GM21737 (cell line): ENCODE data around the gene GTF2H1.
A peak's percentile ranks its signal among the peaks of the same experiment; 100 is the strongest.

Source experiments
- ATAC-seq: cut with Tn5 transposase; IDR thresholded peaks from one replicate; pipeline ENCODE4 v1.9.1; 2021; ENCODE audit warnings: mild to moderate bottlenecking, moderate library complexity; ENCODE audit not compliant: unreplicated experiment

GTF2H1 gene

GRCh38 chr11:18321969-18322711, at the start of gene GTF2H1, which contains the start of gene HPS5:
Gene GTF2H1, plus strand, starts transcription at chr11:18322567. Its CDS starts 10,508 bp downstream, at chr11:18333075.
Gene HPS5, minus strand, starts transcription at chr11:18322140. Its CDS starts 4,282 bp downstream, at chr11:18317858.
- ATAC-seq = peak; percentile 80

DNA sequence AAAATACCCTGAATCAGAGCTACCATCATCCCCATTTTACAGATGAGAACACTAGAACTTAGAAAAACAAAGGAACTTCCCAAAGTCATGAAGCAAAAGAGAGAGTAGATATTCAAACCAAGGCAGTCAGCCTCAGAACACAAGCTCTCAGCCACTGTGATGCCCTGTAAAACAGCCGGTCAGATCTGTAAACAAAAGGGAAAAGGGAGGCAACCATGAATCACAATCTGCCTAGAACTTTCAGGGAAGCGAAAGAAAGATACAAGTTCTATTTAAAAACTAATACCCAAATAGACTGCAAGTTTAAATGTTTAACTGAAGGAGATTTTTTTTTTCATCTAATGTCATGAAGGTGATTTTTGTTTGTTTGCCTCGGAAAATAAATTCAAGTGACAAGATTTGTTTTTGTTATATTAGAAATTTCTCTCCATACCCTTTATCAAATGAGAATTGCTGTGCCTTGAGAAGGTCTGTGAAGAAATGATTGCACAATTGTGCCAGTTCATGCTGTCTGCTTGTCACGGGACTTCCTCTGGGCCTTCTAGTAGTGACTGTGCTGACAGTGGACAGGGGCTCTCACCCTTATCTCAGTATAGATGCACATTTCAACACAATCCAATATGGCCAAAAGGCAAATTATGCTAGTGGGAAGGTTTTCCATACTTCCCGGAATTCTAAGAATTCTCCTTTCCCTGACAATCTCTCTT, 44.6 kb upstream of the GTF2H1 start:
- no peak for ATAC-seq

GRCh38 chr11:18280438-18281045, 41.8 kb upstream of the GTF2H1 start:
- peak; percentile 80 for ATAC-seq

DNA sequence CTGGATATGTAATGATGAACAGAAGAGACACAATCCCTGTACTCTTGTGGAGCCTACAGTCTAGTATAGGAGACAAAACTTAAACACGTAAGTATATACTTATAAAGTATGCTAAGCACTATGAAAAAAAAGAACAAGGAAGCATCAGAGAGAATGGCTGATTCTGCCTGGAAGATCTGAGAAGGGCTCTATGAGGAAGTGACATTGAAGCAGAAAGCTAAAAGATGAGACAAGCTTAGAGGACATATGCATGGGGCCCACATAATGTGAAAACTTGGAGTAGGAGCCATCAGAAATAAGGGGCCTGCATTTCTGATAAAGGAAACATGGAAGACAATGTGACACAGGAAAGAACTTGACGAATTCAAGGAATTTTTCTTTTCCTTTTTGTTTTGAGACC, 39.7 kb upstream of the GTF2H1 start:
- ATAC-seq = no peak

GRCh38 chr11:18285841-18286240, 36.5 kb upstream of the GTF2H1 start:
- ATAC-seq = no peak

DNA sequence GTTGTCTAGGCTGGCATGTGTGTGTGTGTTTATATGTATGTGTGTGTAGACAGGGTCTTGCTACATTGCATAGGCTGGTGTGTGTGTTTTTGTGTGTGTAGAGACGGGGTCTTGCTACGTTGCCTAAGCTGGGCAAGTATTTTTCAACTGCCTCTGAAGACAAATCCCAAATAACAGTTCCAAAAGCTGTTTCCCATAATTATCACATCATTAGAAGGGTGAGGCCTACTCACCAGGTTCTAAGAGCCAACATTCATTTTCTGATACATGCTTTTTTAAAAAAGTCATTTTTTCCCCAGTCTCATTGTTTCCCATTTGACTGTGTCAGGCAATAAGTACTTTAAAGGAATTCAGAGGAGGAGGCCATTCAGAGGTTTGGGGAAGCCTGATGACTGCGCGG, 33.5 kb upstream of the GTF2H1 start:
- no peak for ATAC-seq

DNA sequence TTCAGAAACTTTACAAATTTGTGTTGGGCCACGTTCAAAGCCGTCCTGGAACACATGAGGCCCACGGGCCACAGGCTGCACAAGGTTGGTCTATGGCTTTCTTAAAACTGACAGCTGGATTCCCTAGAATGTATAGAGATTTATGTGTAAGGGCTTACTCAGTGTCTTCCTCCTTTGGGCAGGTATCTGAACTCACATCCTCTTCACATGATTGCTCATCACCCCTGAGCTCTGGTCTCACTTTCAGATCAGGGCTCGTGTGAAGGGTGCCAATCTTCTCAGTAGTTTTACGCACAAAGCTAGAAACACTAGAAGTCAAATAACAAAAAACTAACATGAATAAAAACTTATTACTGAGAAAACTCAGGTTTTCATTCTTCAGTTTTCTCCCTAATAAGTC, 27.5 kb upstream of the GTF2H1 start:
- no peak for ATAC-seq

DNA sequence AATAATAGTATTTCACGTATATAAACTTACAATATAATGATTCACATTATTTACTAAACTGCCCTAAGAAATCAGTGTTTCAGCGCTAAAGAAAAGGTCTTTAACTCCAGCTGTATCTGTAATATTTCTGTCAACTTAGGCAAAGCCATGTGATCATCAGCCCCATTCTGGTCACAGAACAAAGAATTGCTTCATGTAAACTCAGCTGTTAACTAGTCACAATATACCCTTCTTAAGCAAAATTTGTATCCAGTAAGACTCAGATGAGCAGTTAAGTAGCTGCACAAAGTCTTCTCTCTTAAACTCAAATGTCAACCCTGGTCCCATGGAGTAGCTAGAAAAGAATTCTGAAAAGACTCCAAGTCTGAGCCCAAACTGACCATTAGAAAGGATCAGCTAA, 27.1 kb upstream of the GTF2H1 start:
- no peak for ATAC-seq

- no peak for ATAC-seq
Observed at GRCh38 chr11:18299721-18300120, 22.6 kb upstream of the GTF2H1 start.

DNA sequence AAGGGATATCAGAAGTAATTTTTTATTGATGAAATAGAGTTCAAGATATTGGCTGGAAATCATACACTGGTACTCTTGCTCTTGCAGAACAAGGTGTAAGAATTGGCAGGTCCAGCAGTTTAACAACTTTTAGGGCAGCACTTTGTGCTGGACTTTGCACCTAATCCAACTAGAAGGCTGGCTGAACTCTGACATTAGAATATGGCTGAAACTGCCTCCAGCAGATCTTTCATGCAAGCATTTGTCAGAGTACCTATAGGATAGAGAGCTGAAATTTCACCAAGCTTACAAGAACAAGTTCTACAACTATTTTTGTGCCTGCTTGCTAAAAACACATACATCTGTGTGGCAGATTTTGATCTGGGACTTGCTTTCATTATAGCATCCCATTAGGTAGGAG, 17.6 kb upstream of the GTF2H1 start:
- ATAC-seq = no peak

DNA sequence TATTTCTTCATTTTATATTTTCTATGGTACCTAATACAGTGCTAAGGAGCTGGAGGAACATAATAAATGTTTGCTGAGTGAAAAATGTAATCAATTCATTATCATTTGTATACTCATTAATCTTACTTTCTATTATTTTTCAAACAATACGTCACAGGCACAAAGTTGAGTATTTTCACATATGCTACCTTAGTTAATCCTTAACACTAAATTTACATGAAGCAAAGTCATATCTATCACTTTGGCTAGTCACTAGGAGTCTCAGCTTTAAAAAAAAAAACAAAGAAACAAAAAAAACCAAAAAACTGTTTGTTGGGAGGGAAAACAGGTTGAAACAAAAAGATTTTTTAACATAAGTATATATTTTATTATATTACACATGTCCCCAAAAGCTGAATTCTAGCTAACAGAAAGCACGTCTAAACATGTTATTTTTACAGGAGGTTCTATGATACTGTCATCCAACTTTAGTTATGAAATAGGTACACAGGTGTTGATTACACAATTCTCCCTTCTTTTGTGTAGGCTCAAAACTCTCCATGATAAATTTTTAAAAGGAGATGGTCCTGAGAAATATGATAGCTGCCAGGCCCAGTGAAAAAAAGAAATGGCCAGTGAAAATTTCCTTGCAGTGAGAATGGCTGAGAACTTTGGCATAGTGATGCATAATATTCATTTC, 14.8 kb upstream of the GTF2H1 start:
- ATAC-seq = no peak

DNA sequence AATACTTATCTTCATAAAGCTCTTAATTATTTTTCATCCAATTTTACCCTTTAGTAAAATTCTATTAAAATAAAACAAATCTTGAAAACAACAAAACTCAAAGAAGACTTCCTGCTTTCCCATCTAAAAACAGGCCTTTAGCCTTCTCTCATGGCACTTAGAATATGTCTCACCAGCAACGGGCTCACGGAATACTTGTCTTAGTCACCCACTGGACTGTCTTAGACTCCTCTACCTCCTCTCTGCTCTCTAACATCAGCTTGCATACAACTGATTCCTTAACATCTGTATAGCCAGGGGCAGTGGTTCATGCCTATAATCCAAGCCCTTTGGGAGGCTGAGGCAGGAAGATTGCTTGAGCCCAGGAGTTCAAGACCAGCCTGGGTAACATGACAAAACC, 14.1 kb upstream of the GTF2H1 start:
- no peak for ATAC-seq

- ATAC-seq = no peak
Observed at GRCh38 chr11:18309691-18310090, 12.7 kb upstream of the GTF2H1 start.

- ATAC-seq = no peak
Observed at GRCh38 chr11:18310800-18311340, 11.5 kb upstream of the GTF2H1 start.

DNA sequence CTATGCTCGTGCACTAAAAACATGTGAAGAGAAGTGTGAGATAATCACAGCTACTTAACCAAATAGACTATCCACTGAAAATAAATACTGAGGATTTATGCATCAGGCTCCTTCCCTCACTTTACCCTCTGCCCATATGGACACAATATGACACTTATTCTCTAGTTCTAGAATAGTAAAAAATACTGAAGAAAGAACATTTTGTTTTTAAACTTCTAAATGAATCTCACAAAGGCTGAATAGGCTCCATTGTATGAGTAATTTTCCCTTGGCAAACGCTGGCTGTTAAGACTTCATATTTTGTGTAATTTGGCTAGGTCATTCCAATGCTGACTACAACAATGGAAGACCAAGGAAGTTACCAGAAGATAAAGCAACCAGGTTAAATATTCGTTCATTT, 10.4 kb upstream of the GTF2H1 start:
- no peak for ATAC-seq

DNA sequence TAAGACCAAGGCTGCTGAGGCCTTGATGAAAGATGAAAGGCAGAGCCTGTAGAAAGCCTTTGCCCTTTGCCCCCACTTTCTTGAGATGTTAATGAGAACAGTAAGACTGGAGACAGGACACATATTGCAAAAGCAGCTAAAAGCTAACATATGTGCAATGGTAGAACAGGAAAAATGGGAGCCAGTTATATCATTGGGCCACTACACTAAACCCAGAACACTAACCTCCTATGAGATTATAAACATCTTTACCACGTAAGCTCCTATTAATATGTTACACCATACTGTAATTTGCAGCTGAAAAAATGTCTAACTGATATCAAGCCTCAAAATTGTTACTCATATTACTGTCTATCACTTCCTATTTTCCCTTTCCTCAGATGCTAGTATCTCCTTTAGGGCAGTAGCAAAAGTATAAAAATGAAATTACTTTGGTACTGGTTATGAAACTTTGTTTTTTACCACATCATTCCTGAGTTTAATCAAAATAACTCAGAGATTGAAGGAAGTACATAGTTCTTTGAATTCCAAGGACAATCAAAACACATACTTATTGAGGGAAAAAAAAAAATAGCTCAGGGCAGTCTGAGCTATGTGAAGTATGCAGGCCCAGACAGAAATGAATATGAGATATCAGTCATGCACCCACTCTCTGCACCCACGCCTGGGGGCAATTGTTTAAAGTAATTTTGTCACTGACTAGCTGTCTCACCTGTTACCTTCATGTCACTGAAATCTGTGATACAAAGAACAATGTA, 9.5 kb upstream of the GTF2H1 start:
- ATAC-seq = no peak

DNA sequence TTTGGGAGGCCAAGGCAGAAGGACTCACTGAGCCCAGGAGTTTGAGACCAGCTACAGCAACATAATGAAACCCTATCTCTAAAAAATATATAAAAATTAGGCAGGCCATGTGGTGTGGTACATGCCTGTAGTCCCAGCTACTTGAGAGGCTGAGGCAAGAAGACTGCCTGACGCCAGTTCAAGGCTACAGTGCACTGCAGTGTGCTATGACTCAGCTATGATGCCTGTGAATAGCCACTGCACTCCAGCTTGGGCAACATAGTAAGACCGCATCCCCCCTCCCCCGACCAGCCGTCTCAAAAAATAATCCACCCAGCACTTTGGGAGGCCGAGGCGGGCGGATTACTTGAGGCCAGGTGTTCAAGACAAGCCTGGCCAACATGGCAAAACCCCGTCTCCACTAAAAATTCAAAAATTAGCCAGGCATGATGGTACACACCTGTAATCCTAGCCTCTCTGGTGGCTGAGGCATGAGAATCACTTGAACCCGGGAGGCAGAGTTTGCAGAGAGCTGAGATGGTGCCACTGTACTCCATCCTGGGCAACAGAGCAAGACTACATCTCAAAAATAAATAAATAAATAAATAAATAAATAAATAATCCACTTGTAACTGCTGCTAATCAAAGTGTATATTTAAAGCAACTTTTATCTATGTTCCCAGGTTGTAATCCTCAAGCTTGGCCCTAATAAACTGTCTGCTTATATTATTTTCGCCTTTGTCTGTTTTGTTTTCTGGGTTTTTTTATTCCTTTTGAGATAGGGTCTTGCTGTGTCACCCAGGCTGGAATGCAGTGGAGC, 8.2 kb upstream of the GTF2H1 start:
- no peak for ATAC-seq

GRCh38 chr11:18314784-18315523, 7.4 kb upstream of the GTF2H1 start:
- no peak for ATAC-seq

DNA sequence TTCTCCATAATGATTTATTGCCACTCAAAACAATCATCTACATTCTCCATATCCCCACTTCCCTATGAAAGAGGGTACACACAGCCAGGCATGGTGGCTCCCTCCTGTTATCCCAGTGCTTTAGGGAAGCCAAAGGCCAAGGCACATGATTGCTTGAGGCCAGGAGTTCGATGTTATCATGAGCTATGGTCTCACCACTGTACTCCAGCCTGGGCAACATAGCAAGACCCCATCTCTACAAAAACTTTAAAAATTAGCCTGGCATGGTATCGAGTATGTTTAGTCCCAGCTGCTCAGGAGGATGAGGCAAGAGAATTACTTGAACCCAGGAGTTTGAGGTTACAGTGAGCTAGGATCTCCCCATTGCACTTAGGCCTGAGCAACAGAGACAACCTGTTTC, 6.5 kb upstream of the GTF2H1 start:
- no peak for ATAC-seq
